Fibroblast of lung (primary cell): Measurements from ENCODE around the gene AATK.

ENCODE experiments used
- EZH2 ChIP-seq: IDR thresholded peaks from 2 replicates; pipeline ENCODE4 v1.5.1; 2012; ENCODE audit warnings: low read length, control low read depth, mild to moderate bottlenecking; ENCODE audit errors: missing control alignments
- TF ChIP-seq, protein P1 (sequence below), 2 donors: IDR thresholded peaks in 1 of 2; conservative IDR thresholded peaks in 1 of 2; 1 replicate in 1 of 2; 2 replicates in 1 of 2; pipeline ENCODE4 v1.5.1; 2011 to 2012; ENCODE audit warnings: low read length in 2 of 2, control low read depth in 1 of 2, inconsistent platforms in 1 of 2, low read depth in 1 of 2, mild to moderate bottlenecking in 1 of 2

DNA sequence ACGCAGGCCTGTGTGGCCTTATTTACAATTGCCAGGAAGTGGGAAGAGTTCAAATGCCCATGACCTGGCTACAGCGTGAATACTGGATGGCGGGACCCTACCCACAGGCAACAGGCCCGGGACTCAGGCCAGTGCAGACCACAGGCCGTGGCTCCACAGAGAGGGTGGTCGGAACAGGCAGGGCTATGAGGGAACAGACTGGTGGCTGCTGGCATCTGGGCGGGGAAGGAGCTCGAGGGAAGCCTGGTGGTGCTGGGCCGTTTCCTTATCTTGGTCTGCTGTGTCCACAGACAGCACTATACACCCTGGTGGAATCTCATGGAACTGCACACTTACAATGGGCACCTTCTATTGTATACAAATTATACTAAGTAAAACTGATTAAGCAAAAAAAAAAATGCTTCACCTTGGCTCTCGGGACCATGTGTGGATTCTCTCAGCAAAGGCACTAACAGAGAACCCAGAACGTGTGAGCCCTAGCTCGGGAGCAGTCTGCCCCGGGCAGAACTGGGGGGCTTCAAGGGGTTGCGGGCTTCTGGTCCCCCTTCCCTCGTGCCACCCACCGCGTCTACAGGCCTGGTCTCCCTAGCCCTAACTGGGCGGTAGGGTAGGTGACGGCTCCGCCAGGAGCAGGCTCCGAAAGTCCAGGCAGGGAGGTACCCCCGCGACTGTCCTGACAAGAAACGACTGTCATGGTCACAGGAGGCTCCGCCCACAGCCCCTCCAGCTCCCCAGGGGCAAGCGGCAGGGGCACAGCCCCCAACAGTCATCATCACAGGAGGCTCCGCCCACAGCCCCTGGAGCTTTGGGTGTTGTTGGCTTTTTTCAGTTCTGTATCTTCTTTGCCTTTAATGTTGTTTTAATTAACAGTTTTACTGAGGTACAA, 34.9 kb upstream of the AATK start:
- TF ChIP-seq, protein P1, sequence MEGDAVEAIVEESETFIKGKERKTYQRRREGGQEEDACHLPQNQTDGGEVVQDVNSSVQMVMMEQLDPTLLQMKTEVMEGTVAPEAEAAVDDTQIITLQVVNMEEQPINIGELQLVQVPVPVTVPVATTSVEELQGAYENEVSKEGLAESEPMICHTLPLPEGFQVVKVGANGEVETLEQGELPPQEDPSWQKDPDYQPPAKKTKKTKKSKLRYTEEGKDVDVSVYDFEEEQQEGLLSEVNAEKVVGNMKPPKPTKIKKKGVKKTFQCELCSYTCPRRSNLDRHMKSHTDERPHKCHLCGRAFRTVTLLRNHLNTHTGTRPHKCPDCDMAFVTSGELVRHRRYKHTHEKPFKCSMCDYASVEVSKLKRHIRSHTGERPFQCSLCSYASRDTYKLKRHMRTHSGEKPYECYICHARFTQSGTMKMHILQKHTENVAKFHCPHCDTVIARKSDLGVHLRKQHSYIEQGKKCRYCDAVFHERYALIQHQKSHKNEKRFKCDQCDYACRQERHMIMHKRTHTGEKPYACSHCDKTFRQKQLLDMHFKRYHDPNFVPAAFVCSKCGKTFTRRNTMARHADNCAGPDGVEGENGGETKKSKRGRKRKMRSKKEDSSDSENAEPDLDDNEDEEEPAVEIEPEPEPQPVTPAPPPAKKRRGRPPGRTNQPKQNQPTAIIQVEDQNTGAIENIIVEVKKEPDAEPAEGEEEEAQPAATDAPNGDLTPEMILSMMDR (conservative IDR thresholded peaks at IDR 0.05 in 1 of 2, IDR thresholded peaks at IDR 0.05 in 1 of 2; ENCODE audit: low read depth in 1 of 2, low read length in 2 of 2): peak; percentile 42 to 73
- no peak for TF ChIP-seq EZH2
